ENCODE results near the gene TSC2.
"Not testable (repeated sequence)": the region's sequence is repeated elsewhere in the genome, so short reads cannot be mapped to it uniquely, and the experiment has no call there.

TSC2 gene

GRCh38 chr16:2095315-2095853 lies 47.6 kb downstream of the TSC2 start:
- Histone ChIP-seq H3K27me3 (ENCODE audit: insufficient read depth, low read depth) (no peaks in the 10 kb centered on the region), H3K4me2 (no peak overlapping the region), H4K20me1 (ENCODE audit: insufficient read depth) (no peaks in the 10 kb centered on the region), H3K4me3 (IDR thresholded peaks at IDR 0.05; ENCODE audit: insufficient read depth, low read depth, low read length) (no peak overlapping the region), H3K27ac (no peak overlapping the region), H2AFZ (ENCODE audit: low read depth) (no peak overlapping the region), H3K4me1 (ENCODE audit: low read depth, poor library complexity, severe bottlenecking) (no peaks in the 10 kb centered on the region), H3K36me3 (ENCODE audit: insufficient read depth) (no peaks in the 10 kb centered on the region), H3K9ac (no peak overlapping the region), H3K79me2 (ENCODE audit: insufficient read depth, low read depth) (no peaks in the 10 kb centered on the region)
- no peak for TF ChIP-seq CTCF (conservative IDR thresholded peaks at IDR 0.05; ENCODE audit: low read depth, low read length)

- Histone ChIP-seq H3K4me3 (IDR thresholded peaks at IDR 0.05; ENCODE audit: insufficient read depth, low read depth, low read length) (no peak overlapping the region), H3K27ac (no peak overlapping the region), H3K27me3 (ENCODE audit: insufficient read depth, low read depth) (no peaks in the 10 kb centered on the region), H2AFZ (ENCODE audit: low read depth) (no peak overlapping the region), H3K4me1 (ENCODE audit: low read depth, poor library complexity, severe bottlenecking) (no peaks in the 10 kb centered on the region), H4K20me1 (ENCODE audit: insufficient read depth) (no peaks in the 10 kb centered on the region), H3K4me2 (no peak overlapping the region), H3K9ac (no peak overlapping the region), H3K79me2 (ENCODE audit: insufficient read depth, low read depth) (no peaks in the 10 kb centered on the region), H3K36me3 (ENCODE audit: insufficient read depth) (no peaks in the 10 kb centered on the region)
- no peak for TF ChIP-seq CTCF (conservative IDR thresholded peaks at IDR 0.05; ENCODE audit: low read depth, low read length)
Observed at GRCh38 chr16:2095918-2096582, 48.3 kb downstream of the TSC2 start.

GRCh38 chr16:2096853-2097595 lies 49.2 kb downstream of the TSC2 start:
- Histone ChIP-seq H3K27ac (no peak overlapping the region), H3K36me3 (ENCODE audit: insufficient read depth) (no peaks in the 10 kb centered on the region), H4K20me1 (ENCODE audit: insufficient read depth) (no peaks in the 10 kb centered on the region), H3K27me3 (ENCODE audit: insufficient read depth, low read depth) (no peaks in the 10 kb centered on the region), H3K4me1 (ENCODE audit: low read depth, poor library complexity, severe bottlenecking) (no peaks in the 10 kb centered on the region), H3K9ac (no peak overlapping the region), H3K4me3 (IDR thresholded peaks at IDR 0.05; ENCODE audit: insufficient read depth, low read depth, low read length) (no peak overlapping the region), H3K4me2 (no peak overlapping the region), H2AFZ (ENCODE audit: low read depth) (no peak overlapping the region), H3K79me2 (ENCODE audit: insufficient read depth, low read depth) (no peaks in the 10 kb centered on the region)
- TF ChIP-seq CTCF (conservative IDR thresholded peaks at IDR 0.05; ENCODE audit: low read depth, low read length): no peak

- H3K9ac ChIP-seq; H3K79me2 ChIP-seq (ENCODE audit: insufficient read depth, low read depth); H2AFZ ChIP-seq (ENCODE audit: low read depth); H3K4me2 ChIP-seq; H3K4me3 ChIP-seq (IDR thresholded peaks at IDR 0.05; ENCODE audit: insufficient read depth, low read depth, low read length); H3K36me3 ChIP-seq (ENCODE audit: insufficient read depth); H3K27ac ChIP-seq; H4K20me1 ChIP-seq (ENCODE audit: insufficient read depth); H3K27me3 ChIP-seq (ENCODE audit: insufficient read depth, low read depth); H3K4me1 ChIP-seq (ENCODE audit: low read depth, poor library complexity, severe bottlenecking): not testable (repeated sequence)
Observed at GRCh38 chr16:2097689-2098088, 49.9 kb downstream of the TSC2 start.

GRCh38 chr16:2101581-2101980 lies 53.8 kb downstream of the TSC2 start:
- H3K9ac ChIP-seq; H3K27ac ChIP-seq; H2AFZ ChIP-seq (ENCODE audit: low read depth); H3K36me3 ChIP-seq (ENCODE audit: insufficient read depth); H4K20me1 ChIP-seq (ENCODE audit: insufficient read depth); H3K27me3 ChIP-seq (ENCODE audit: insufficient read depth, low read depth); H3K4me3 ChIP-seq (IDR thresholded peaks at IDR 0.05; ENCODE audit: insufficient read depth, low read depth, low read length); H3K4me1 ChIP-seq (ENCODE audit: low read depth, poor library complexity, severe bottlenecking); H3K4me2 ChIP-seq; H3K79me2 ChIP-seq (ENCODE audit: insufficient read depth, low read depth): not testable (repeated sequence)

Data from KMS-11 (cell line).